IMR-90 (cell line): Measurements from ENCODE around the gene MAGEB3. TPM values are rescaled to one million over a fixed set of nuclear protein-coding genes. Genes with fewer than 3 reads are reported as not detected.

Experiments used
- ATAC-seq: fragments of 200-7000 bp; cut with Tn5 transposase; 2 replicates; pipeline ENCODE4 v1.9.1; 2020; ENCODE audit warnings: low read depth, mild to moderate bottlenecking, moderate library complexity
- BruUV-seq: library from RNA; stranded (reverse); fragments of 400-500 nt; replicated peaks from 2 replicates; lab custom pipeline; 2021; lab: Mats Ljungman, UMichigan
- CTCF ChIA-PET: fragments of 300-600 bp; formaldehyde crosslinking; extraction: SDS; loops from one replicate; lab custom pipeline; 2021; ENCODE audit warnings: antibody characterized with exemption; lab: Yijun Ruan, JAX
- POLR2A ChIA-PET: fragments of 300-600 bp; sonication (Branson Sonifier 250); formaldehyde crosslinking; loops from one replicate; lab custom pipeline; 2022; ENCODE audit warnings: antibody characterized with exemption; ENCODE audit not compliant: unreplicated experiment; lab: Charles Lee
- DNase-seq: peaks from one replicate; pipeline ENCODE4 v3.0.0; 2013
- H2AFZ ChIP-seq: replicated peaks from 2 replicates; pipeline ENCODE3; 2013; ENCODE audit warnings: low read length, mild to moderate bottlenecking; ENCODE audit not compliant: poor library complexity
- H2AK5ac ChIP-seq: 2 replicates; pipeline ENCODE4 v1.6.1; 2013; ENCODE audit warnings: low read depth, low read length, inconsistent platforms
- H2AK9ac ChIP-seq: replicated peaks from 2 replicates; pipeline ENCODE3; 2013; ENCODE audit warnings: mild to moderate bottlenecking, low read depth, low read length, moderate library complexity; ENCODE audit not compliant: poor library complexity
- H2BK120ac ChIP-seq: 2 replicates; pipeline ENCODE4 v1.6.1; 2013; ENCODE audit warnings: low read depth, low read length, inconsistent platforms
- H2BK15ac ChIP-seq: 3 replicates; pipeline ENCODE4 v1.6.1; 2013; ENCODE audit warnings: low read depth, low read length, inconsistent platforms
- H2BK20ac ChIP-seq: 2 replicates; pipeline ENCODE4 v1.6.1; 2013; ENCODE audit warnings: low read depth, mild to moderate bottlenecking, inconsistent platforms, low read length, moderate library complexity
- H2BK5ac ChIP-seq: 2 replicates; pipeline ENCODE4 v1.6.1; 2013; ENCODE audit warnings: mild to moderate bottlenecking, low read depth, low read length, inconsistent platforms; ENCODE audit not compliant: poor library complexity, severe bottlenecking
- H3K14ac ChIP-seq: replicated peaks from 2 replicates; pipeline ENCODE4 v1.6.1; 2013; ENCODE audit warnings: low read depth, low read length, inconsistent platforms
- H3K18ac ChIP-seq: 2 replicates; pipeline ENCODE4 v1.6.1; 2013; ENCODE audit warnings: low read depth, low read length, control low read depth
- H3K23ac ChIP-seq: 2 replicates; pipeline ENCODE4 v1.6.1; 2013; ENCODE audit warnings: low read depth, low read length, inconsistent platforms
- H3K27ac ChIP-seq: 2 replicates; pipeline ENCODE4 v1.5.1; 2013; ENCODE audit warnings: mild to moderate bottlenecking, control low read depth, low read length; ENCODE audit not compliant: insufficient read depth
- H3K27me3 ChIP-seq: 2 replicates; pipeline ENCODE4 v1.6.1; 2013; ENCODE audit warnings: low read length; ENCODE audit not compliant: control insufficient read depth, insufficient read depth
- H3K36me3 ChIP-seq: 2 replicates; pipeline ENCODE4 v1.6.1; 2013; ENCODE audit warnings: low read length, mixed read lengths; ENCODE audit not compliant: control insufficient read depth, insufficient read depth
- H3K4ac ChIP-seq: 2 replicates; pipeline ENCODE4 v1.6.1; 2013; ENCODE audit warnings: low read depth, low read length, inconsistent platforms
- H3K4me1 ChIP-seq: 2 replicates; pipeline ENCODE4 v1.6.1; 2013; ENCODE audit warnings: low read length, mixed read lengths; ENCODE audit not compliant: control insufficient read depth, insufficient read depth
- H3K4me2 ChIP-seq: 2 replicates; pipeline ENCODE4 v1.6.1; 2013; ENCODE audit warnings: low read depth, mild to moderate bottlenecking, control low read depth, low read length, moderate library complexity
- H3K4me3 ChIP-seq: 2 replicates; pipeline ENCODE4 v1.5.1; 2013; ENCODE audit warnings: low read depth, mild to moderate bottlenecking, control low read depth, low read length, moderate library complexity; ENCODE audit not compliant: insufficient read depth
- H3K56ac ChIP-seq: 2 replicates; pipeline ENCODE4 v1.6.1; 2013; ENCODE audit warnings: low read length, inconsistent platforms; ENCODE audit not compliant: insufficient read depth; ENCODE audit errors: extremely low read depth
- H3K79me1 ChIP-seq, 2 experiments: 2 replicates each; pipeline ENCODE4 v1.6.1; 2013; ENCODE audit warnings: low read length in 2 of 2, inconsistent platforms in 1 of 2, low read depth in 1 of 2
- H3K9ac ChIP-seq: 2 replicates; pipeline ENCODE4 v1.6.1; 2013; ENCODE audit warnings: low read depth, low read length, control low read depth
- H3K9me1 ChIP-seq: 2 replicates; pipeline ENCODE4 v1.6.1; 2013; ENCODE audit warnings: low read length, inconsistent platforms; ENCODE audit not compliant: insufficient read depth
- H3K9me3 ChIP-seq: 2 replicates; pipeline ENCODE4 v1.6.1; 2013; ENCODE audit warnings: low read length; ENCODE audit not compliant: control insufficient read depth, insufficient read depth
- H4K20me1 ChIP-seq: 2 replicates; pipeline ENCODE4 v1.6.1; 2013; ENCODE audit warnings: low read length, inconsistent platforms; ENCODE audit not compliant: insufficient read depth
- H4K5ac ChIP-seq: 2 replicates; pipeline ENCODE4 v1.6.1; 2013; ENCODE audit warnings: mild to moderate bottlenecking, low read depth, low read length, control low read depth
- H4K8ac ChIP-seq, 2 experiments: 2 replicates each; pipeline ENCODE4 v1.6.1; 2013; ENCODE audit warnings: low read depth in 2 of 2, low read length in 2 of 2, control low read depth in 1 of 2, inconsistent platforms in 1 of 2
- H4K91ac ChIP-seq: 2 replicates; pipeline ENCODE4 v1.6.1; 2013; ENCODE audit warnings: low read depth, low read length, inconsistent platforms; ENCODE audit not compliant: insufficient read depth
- BHLHE40 ChIP-seq: fragments of 150-350 bp; IDR thresholded peaks from 2 replicates; pipeline ENCODE4 v1.6.1; 2016; ENCODE audit warnings: mild to moderate bottlenecking, low read depth, low read length
- CEBPB ChIP-seq: IDR thresholded peaks from 2 replicates; pipeline ENCODE4 v1.6.1; 2012; ENCODE audit warnings: low read depth, low read length, improper control_type of control experiment
- CHD1 ChIP-seq: IDR thresholded peaks from 2 replicates; pipeline ENCODE4 v1.6.1; 2012; ENCODE audit warnings: low read depth, low read length, improper control_type of control experiment
- MXI1 ChIP-seq: IDR thresholded peaks from 2 replicates; pipeline ENCODE4 v1.6.1; 2012; ENCODE audit warnings: low read depth, mild to moderate bottlenecking, low read length, moderate library complexity, borderline replicate concordance
- NFE2L2 ChIP-seq: fragments of 150-350 bp; IDR thresholded peaks from 2 replicates; pipeline ENCODE4 v1.6.1; 2016; ENCODE audit warnings: low read depth, mild to moderate bottlenecking, low read length
- POLR2A ChIP-seq: IDR thresholded peaks from 2 replicates; pipeline ENCODE4 v1.6.1; 2012; ENCODE audit warnings: mild to moderate bottlenecking, low read depth, low read length
- RAD21 ChIP-seq: IDR thresholded peaks from 2 replicates; pipeline ENCODE4 v1.6.1; 2012; ENCODE audit warnings: low read length, improper control_type of control experiment
- RCOR1 ChIP-seq: IDR thresholded peaks from 2 replicates; pipeline ENCODE4 v1.6.1; 2012; ENCODE audit warnings: mild to moderate bottlenecking, low read length, improper control_type of control experiment; ENCODE audit not compliant: insufficient replicate concordance
- RFX5 ChIP-seq: IDR thresholded peaks from 2 replicates; pipeline ENCODE4 v1.8.0; 2012; ENCODE audit warnings: low read depth, mild to moderate bottlenecking, low read length, moderate library complexity
- SMC3 ChIP-seq: fragments of 150-350 bp; IDR thresholded peaks from 2 replicates; pipeline ENCODE4 v1.6.1; 2016; ENCODE audit warnings: low read depth, mild to moderate bottlenecking, antibody characterized with exemption, low read length, moderate library complexity
- WGBS, 2 experiments: methylation state at CpG; one replicate each; pipeline versions ENCODE4 v1.1.5 to v1.1.7; 2013; ENCODE audit warnings: missing lambda C conversion rate in 2 of 2; ENCODE audit not compliant: insufficient read length in 1 of 2; ENCODE audit errors: extremely low coverage in 2 of 2; 5-methylcytosine and 5-hydroxymethylcytosine counted together
- dilution Hi-C: fragments of 300-500 bp; cut with HindIII; formaldehyde crosslinking; loops from one replicate; pipeline ENCODE4 v1.14.3; 2018; ENCODE audit warnings: low sequenced_read_pairs; ENCODE audit not compliant: unreplicated experiment
- in situ Hi-C: fragments of 300-500 bp; cut with MboI; formaldehyde crosslinking; loops from 3 replicates; pipeline ENCODE4 v1.14.3; 2019; ENCODE audit warnings: low sequenced_read_pairs, inconsistent platforms, mixed read lengths
- intact Hi-C: fragments of 100-400 bp; cut with micrococcal nuclease; formaldehyde crosslinking; loops from 2 replicates; pipeline ENCODE4 v1.10.0; 2022
- polyA plus RNA-seq, 3 experiments: library from polyadenylated mRNA; depleted of rRNA; stranded (reverse); fragments of >200 nt; gene quantifications; 2 replicates each; pipeline ENCODE4 v1.2.3, GENCODE V29; 2012; ENCODE audit warnings: low replicate concordance in 1 of 3
- total RNA-seq: library from RNA; depleted of rRNA; stranded (reverse); fragments of >200 nt; gene quantifications from 2 replicates; pipeline ENCODE4 v1.2.3, GENCODE V29; 2012
- TF ChIP-seq, protein P1 (sequence below): fragments of 150-350 bp; IDR thresholded peaks from 2 replicates; pipeline ENCODE4 v1.6.1; 2017; ENCODE audit warnings: mild to moderate bottlenecking, antibody characterized with exemption, low read length, low read depth
- TF ChIP-seq, protein P2 (sequence below): conservative IDR thresholded peaks from 2 replicates; pipeline ENCODE4 v1.5.1; 2012; ENCODE audit warnings: mild to moderate bottlenecking, low read depth, low read length, improper control_type of control experiment

The MAGEB3 gene
- total and polyA plus RNA-seq, 2 of the 4 experiments (the other 2 are of a cell fraction): not detected

DNA sequence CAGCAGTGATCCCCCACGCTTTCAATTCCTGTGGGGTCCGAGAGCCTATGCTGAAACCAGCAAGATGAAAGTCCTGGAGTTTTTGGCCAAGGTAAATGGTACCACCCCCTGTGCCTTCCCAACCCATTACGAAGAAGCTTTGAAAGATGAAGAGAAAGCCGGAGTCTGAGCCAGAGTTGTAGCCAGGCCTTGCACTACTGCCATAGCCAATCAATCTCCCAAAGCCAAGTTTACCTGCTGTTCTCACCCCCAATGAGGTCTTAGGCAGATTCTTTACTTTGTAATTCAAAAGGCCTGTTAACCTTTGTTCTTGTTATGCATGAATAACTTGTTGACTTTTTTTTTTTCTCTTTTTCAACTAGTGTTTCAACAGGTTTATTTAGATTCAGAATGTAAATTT lies 11.1 kb upstream of the MAGEB3 start:
- Histone ChIP-seq H2BK120ac (no peak overlapping the region), H3K36me3 (no peaks in the 10 kb centered on the region), H3K79me1 (no peaks in the 10 kb centered on the region), H3K4me1 (no peaks in the 10 kb centered on the region), H3K9me3 (no peaks in the 10 kb centered on the region; the same call in 1 of the 2 replicates), H3K4ac (no peak overlapping the region), H2AFZ (no peak overlapping the region), H3K14ac (no peak overlapping the region), H4K20me1 (no peaks in the 10 kb centered on the region), H2AK5ac (no peak overlapping the region), H2BK20ac (no peak overlapping the region), H3K4me2 (no peak overlapping the region), H3K23ac (no peak overlapping the region), H4K8ac (no peak overlapping the region), H3K18ac (no peak overlapping the region), H4K5ac (no peak overlapping the region), H3K56ac (no peak overlapping the region), H3K9ac (no peak overlapping the region), H3K27ac (no peak overlapping the region), H3K4me3 (no peak overlapping the region), H2AK9ac (no peak overlapping the region), H2BK5ac (no peak overlapping the region), H4K91ac (no peak overlapping the region), H3K9me1 (no peaks in the 10 kb centered on the region), H3K27me3 (no peaks in the 10 kb centered on the region), H2BK15ac (no peak overlapping the region)
- no CpG with 5 or more reads among the region's 4 CpGs for WGBS, 2 experiments
- ChIA-PET POLR2A (no interaction called here), CTCF (no interaction called here)
- in situ Hi-C loops: no loop called here
- no TSS peak for BruUV-seq
- intact Hi-C loops: no loop called here
- ATAC-seq (no peak), DNase-seq (no peak)
- dilution Hi-C loops: no loop called here
- no peak for TF ChIP-seq POLR2A
- TF ChIP-seq CHD1: no peak
- TF ChIP-seq SMC3: no peak
- TF ChIP-seq NFE2L2: no peak
- no peak for TF ChIP-seq RFX5
- TF ChIP-seq, protein P1, sequence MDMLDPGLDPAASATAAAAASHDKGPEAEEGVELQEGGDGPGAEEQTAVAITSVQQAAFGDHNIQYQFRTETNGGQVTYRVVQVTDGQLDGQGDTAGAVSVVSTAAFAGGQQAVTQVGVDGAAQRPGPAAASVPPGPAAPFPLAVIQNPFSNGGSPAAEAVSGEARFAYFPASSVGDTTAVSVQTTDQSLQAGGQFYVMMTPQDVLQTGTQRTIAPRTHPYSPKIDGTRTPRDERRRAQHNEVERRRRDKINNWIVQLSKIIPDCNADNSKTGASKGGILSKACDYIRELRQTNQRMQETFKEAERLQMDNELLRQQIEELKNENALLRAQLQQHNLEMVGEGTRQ: no peak
- TF ChIP-seq RAD21: no peak
- no peak for TF ChIP-seq RCOR1
- TF ChIP-seq CEBPB: no peak
- TF ChIP-seq MXI1: no peak
- TF ChIP-seq, protein P2, sequence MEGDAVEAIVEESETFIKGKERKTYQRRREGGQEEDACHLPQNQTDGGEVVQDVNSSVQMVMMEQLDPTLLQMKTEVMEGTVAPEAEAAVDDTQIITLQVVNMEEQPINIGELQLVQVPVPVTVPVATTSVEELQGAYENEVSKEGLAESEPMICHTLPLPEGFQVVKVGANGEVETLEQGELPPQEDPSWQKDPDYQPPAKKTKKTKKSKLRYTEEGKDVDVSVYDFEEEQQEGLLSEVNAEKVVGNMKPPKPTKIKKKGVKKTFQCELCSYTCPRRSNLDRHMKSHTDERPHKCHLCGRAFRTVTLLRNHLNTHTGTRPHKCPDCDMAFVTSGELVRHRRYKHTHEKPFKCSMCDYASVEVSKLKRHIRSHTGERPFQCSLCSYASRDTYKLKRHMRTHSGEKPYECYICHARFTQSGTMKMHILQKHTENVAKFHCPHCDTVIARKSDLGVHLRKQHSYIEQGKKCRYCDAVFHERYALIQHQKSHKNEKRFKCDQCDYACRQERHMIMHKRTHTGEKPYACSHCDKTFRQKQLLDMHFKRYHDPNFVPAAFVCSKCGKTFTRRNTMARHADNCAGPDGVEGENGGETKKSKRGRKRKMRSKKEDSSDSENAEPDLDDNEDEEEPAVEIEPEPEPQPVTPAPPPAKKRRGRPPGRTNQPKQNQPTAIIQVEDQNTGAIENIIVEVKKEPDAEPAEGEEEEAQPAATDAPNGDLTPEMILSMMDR: no peak
- no peak for TF ChIP-seq BHLHE40
